Activated CD4-positive, alpha-beta T cell treated with anti-CD3 and anti-CD28 coated beads, Interleukin-2, amount 50 U/mL, for 24 hours (primary cell): ENCODE results near the gene CSPG5.
A peak's percentile ranks its signal among the peaks of the same experiment; 100 is the strongest.

Source experiments
- DNase-seq, 2 donors: peaks; one replicate each; pipeline ENCODE4 v3.0.0-alpha.2; 2020; ENCODE audit warnings: low read depth in 1 of 2, low spot score in 1 of 2

CSPG5 gene

GRCh38 chr3:47541583-47542108, 37.0 kb downstream of the CSPG5 start:
- no peak for DNase-seq

DNA sequence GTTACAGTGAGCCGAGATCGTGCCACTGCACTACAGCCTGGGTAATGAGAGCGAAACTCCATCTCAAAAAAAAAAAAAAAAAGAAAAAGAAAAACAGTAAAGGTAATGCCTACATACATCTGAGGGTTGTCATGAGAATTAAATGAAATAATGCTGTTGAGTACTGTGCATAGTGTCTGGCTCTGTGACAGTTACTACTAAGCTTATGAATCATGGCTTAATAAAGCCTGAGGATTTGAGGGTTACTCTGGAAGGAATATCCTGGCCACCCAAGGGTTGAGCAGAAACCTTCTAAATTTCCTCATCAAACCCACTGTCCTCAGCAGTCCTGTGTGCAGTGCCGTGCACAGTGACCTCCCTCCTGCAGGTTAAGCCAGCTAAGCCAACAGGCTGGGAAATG, 38.4 kb downstream of the CSPG5 start:
- DNase-seq, result no peak

GRCh38 chr3:47536967-47537366, 41.7 kb downstream of the CSPG5 start:
- DNase-seq, result no peak

DNA sequence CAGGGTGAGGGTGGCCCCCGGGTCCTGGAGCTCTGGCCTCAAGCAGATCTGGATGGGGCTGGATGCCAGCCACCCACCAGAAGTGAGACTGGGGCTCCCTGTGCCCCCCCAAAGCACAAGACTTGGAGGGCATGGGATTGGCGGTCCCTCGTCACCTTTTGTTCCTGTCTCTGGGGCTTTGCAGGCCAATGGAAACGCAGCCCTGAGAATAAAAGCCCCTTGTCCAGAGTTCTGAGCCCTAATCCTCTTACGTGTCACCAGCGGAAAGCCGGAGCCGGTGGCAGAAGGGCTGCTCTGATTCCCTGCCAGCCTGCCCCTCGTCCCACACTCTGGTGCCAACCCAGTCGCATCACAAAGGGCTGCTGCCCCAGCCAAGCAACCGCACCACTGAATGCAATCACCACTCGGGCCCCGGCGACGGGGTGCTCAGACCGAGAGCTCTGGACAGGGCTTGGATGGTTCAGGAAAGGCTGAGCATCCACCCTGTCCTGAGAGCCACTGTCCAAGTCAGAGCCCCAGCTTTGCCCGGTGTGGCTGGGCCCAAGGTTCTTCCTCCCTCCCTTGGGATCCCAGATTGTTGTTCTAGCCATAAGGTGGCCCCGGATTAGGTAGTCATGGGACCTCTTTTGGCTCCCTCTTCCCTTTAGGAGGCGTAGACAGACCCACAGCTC, 42.3 kb downstream of the CSPG5 start:
- DNase-seq, result no peak

DNA sequence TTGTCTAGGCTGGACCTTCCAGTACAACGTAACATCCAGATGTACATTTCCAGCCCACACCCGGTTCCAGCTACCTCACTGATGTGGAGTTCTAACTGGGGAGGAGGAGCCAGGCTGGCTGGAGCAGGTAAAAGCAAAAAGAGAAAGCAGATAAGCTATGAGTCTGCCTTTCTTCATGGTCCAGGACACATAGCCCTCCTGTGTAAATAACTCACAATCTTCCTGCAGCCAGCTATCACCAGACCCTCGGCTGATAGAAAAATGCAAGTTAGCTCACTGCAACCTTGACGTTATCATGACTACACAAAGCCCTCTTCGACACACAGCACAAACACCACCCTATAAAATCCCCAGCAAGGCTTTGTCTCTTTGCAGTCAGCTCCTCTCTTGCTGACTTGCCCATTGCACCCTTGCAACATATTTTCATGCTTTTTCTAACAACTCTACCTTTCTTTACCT, 44.6 kb downstream of the CSPG5 start:
- no peak for DNase-seq

DNA sequence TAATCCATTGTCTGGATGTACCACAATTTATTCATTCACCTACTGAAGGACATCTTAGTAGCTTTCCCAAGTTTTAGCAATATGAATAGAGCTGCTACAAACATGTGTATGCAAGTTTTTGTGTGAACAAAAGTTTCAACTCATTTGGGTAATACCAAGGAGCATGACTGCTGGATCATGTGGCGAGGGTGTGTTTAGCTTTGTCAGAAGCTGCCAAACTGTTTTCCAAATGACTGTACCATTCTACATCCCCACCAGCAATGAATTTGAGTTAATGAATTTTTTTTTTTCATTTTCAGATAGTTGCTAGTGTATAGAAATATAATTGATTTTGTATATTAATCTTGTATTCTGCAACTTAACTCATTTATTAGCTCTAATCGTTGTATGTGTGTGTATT, 45.2 kb downstream of the CSPG5 start:
- no peak for DNase-seq

- no peak for DNase-seq
Observed at GRCh38 chr3:47527952-47528725, 50.5 kb downstream of the CSPG5 start.

GRCh38 chr3:47525617-47526016, 53.0 kb downstream of the CSPG5 start:
- no peak for DNase-seq

DNA sequence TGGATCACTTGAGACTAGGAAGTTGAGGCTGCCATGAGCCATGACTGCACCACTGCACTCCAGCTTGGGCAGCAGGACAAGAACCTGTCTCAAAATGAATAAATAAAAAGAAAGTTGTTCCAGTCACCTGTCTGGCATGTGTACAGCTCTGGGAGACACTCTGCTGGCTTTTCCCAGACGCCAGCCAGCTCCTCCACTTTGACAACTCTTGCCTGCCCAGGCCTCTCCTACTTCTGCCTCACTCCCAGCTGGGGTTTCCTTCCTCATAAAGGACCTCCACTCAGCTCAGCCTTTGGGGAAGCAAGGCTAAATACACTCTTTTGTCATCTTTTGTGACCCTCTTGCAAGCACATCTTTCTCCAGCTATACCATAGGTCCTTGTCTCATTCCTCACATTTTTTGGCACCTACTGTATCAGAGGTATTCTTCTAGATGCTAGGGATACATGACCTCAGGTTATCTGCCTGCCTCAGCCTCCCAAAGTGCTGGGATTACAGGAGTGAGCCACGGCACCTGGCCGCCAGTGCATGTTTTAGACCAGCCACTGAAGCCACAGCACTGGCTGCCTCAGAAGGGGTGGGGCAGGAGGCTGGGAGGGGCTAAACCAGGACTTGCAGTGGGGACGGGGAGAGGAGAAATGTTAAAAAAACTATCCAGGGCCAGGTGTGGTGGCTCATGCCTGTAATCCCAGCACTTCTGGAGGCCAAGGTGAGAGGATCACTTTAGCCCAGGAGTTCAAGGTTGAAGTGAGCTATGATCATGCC, 55.2 kb downstream of the CSPG5 start:
- no peak for DNase-seq

GRCh38 chr3:47522082-47522987, 56.3 kb downstream of the CSPG5 start:
- DNase-seq, result peak; percentile 44 to 59

DNA sequence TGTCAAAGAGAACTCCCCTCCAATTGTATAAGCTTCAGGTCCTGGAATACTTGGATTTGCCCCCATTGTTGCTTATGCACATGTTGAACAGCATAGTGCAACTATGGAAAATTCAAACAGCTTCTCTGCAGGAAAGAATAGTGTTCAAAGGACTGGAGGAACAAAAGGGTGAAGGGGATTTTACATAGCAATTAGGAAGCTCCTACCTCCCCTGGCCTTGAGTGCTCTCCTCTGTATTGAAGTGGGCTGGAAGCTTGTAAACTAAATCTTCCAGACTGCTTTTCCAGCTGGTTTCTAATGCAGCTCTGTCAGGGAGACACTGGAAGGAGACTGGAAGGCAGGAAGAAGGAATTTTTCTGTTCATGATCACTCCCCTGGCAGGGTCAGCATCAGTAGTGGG, 57.9 kb downstream of the CSPG5 start:
- no peak for DNase-seq

- no peak for DNase-seq
Observed at GRCh38 chr3:47517937-47518336, 60.7 kb downstream of the CSPG5 start.

DNA sequence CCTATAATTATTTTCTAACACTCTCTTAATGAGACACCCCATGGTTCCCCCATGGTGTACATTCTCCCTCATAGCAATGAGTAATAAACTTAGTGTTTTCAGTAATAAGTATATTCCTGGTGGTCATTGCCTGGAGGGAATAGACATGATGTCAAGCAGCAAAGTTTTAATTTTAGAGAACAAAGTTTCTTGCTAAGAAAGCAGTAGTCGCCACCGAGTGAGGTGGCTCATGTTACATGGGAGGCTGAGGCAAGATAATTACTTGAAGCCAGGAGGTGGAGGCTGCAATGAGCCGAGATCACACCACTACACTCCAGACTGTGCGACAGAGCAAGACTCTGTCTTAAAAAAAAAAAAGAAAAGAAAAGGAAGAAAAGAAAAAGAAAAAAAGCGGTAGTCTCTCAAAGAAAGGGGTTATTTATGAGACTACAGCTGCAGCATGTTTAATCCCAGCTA, 62.8 kb downstream of the CSPG5 start:
- no peak for DNase-seq

DNA sequence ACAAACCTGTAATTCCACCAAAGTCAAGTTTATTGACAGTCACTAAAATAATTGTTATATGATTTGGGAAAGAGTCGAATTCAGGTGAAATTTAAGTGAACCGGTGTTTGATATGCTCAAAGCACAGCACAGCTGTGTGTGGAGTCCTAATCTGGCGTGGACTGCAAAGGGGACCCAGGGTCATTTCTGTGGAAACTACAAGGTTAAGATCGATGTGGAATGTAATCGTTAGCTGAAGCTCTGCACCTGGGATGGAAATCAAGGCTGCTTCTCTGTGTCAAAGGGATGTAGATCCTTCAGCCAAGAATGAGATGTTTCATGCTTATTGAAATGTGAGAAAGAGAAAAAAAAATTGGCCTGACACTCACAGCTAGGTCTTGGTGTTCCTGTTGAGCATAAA, 63.6 kb downstream of the CSPG5 start:
- no peak for DNase-seq

DNA sequence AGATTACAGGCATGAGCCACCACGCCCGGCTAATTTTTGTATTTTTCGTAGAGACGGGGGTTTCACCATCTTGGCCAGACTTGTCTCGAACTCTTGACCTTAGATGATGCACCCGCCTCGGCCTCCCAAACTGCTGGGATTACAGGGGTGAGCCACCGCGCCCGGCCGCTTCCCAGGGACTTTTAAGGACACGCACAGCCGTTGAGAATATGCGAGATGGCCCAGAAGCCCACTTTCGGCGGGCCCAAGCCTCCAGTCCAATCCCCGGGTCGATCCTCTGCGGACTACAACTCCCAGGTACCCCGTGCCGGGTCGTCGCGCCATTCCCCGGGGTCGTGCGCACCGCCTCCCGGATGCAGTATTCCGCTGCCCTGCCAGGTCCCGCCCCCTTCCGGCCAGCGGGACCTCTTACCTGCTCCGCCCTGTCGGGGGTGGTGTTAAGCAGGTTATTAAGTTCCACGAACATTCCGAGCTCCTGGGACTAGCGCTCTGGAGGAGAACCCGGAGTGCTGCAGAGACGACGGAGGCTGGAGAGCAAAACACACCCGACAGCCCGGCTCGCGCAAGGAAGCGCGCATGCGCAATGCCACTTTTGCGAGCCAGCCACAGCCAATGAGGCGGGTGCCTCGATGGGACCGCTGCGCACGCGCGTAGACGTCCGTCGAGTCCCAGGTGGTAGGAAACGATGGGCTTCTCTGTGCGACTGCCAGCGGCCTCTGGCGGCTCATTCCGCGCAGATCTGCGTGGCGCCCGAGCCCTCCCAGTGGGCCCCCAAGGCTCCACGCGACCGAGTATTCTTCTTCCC, 65.3 kb downstream of the CSPG5 start, which contains the start of gene ELP6:
Gene ELP6 (minus strand): TSS at position 588 of the 805 bp plus-strand sequence. CDS start 122 bp downstream, at position 466.
- peak; percentile 96 for DNase-seq

GRCh38 chr3:47512416-47513124, 66.1 kb downstream of the CSPG5 start:
- DNase-seq, result no peak
